Sigmoid colon (tissue), 7 donors: ENCODE measurements around the gene HECA. TPM values are rescaled to one million over a fixed set of nuclear protein-coding genes. Genes with fewer than 3 reads are reported as not detected.

Source experiments
- DNase-seq: peaks from one replicate; pipeline ENCODE4 v3.0.0-alpha.2; 2019
- H3K27ac ChIP-seq, 4 donors: fragments of 200-600 bp; sonication (generic); one replicate each; pipeline ENCODE4 v1.5.1; 2016 to 2019; ENCODE audit warnings: mild to moderate bottlenecking in 1 of 4
- H3K27me3 ChIP-seq, 3 donors: fragments of 200-600 bp; sonication (generic); one replicate each; pipeline ENCODE4 v1.5.1; 2019; ENCODE audit warnings: mild to moderate bottlenecking in 1 of 3
- H3K36me3 ChIP-seq, 4 donors: fragments of 200-600 bp; sonication (generic); one replicate each; pipeline ENCODE4 v1.5.1; 2016 to 2019
- H3K4me1 ChIP-seq, 4 donors: fragments of 200-600 bp; sonication (generic); one replicate each; pipeline ENCODE4 v1.5.1; 2017 to 2019
- H3K4me3 ChIP-seq, 4 donors: fragments of 200-600 bp; sonication (generic); one replicate each; pipeline ENCODE4 v1.5.1; 2017 to 2019; ENCODE audit warnings: mild to moderate bottlenecking in 2 of 4, moderate library complexity in 1 of 4
- H3K9me3 ChIP-seq, 4 donors: fragments of 200-600 bp in 3 of 4; sonication (generic) in 3 of 4; one replicate each; pipeline versions ENCODE4 v1.5.1 to v1.6.1; 2013 to 2019
- EP300 ChIP-seq, 4 donors: sonication (generic); formaldehyde crosslinking; IDR thresholded peaks; one replicate each; pipeline ENCODE4 v1.6.1; 2017; ENCODE audit warnings: antibody characterized with exemption in 4 of 4
- POLR2A ChIP-seq, 2 donors: fragments of 450-650 bp; IDR thresholded peaks; one replicate each; pipeline ENCODE4 v1.6.1; 2016; ENCODE audit warnings: antibody characterized with exemption in 2 of 2, mild to moderate bottlenecking in 2 of 2, moderate library complexity in 2 of 2
- POLR2AphosphoS5 ChIP-seq, 4 donors: sonication (generic); formaldehyde crosslinking; IDR thresholded peaks; one replicate each; pipeline ENCODE4 v1.6.1; 2017; ENCODE audit warnings: antibody characterized with exemption in 4 of 4
- WGBS, 2 donors: extraction: QIAGEN DNeasy Blood & Tissue Kit; methylation state at CpG; one replicate each; pipeline ENCODE4 v1.1.7; 2013; 5-methylcytosine and 5-hydroxymethylcytosine counted together
- intact Hi-C: fragments of 100-400 bp; cut with DNase I; formaldehyde crosslinking; loops from one replicate; pipeline ENCODE4 v1.15.1; 2023
- polyA plus RNA-seq, 3 donors: library from polyadenylated mRNA; stranded (reverse); fragments of 200-250 nt; gene quantifications; one replicate each; pipeline ENCODE4 v1.2.3, GENCODE V29; 2013
- total RNA-seq, 4 donors: library from RNA; depleted of rRNA; stranded (reverse); fragments of >200 nt; gene quantifications; one replicate each; pipeline ENCODE4 v1.1.0, GENCODE V29; 2016
- TF ChIP-seq, protein P1 (sequence below), 4 experiments: fragments of 450-650 bp in 3 of 4; fragments of 200-600 bp in 1 of 4; IDR thresholded peaks; one replicate each; pipeline ENCODE4 v1.5.1; 2016 to 2019; ENCODE audit warnings: antibody characterized with exemption in 4 of 4, mild to moderate bottlenecking in 3 of 4, moderate library complexity in 2 of 4
- donor health status: healthy with polysubstance abuse.
- donor health status: Bipolar disorder and iron deficiency.
- donor health status: healthy.

The HECA gene
- total and polyA plus RNA-seq, 7 donors = 16.7 to 42.1 (median 33.5) TPM

DNA sequence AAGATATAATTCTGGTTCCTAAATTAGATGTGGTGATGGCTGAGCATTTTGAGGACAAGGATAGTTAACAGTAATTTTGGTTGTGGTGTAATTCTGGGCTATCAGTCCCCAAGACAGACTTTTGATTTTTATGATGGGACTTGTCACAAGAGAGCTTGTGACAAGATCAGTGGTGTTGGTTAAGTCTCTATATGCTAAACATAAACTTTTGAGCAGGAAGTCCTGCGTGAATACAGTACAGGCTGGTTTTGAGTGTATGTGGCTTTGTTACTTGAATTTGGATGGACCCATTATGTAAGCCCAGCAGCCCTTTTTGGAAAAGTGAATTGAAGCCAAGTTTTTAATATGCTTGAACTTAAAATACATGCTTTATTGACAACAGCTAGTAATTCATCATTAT lies 38.9 kb downstream of the HECA start:
- Histone ChIP-seq H3K36me3 (peaks cover 0 to 47% (median 7%) of the 10 kb centered on the region in 4 donors), H3K27ac (no peak overlapping the region), H3K4me3 (no peak overlapping the region), H3K9me3 (no peaks in the 10 kb centered on the region), H3K27me3 (no peaks in the 10 kb centered on the region), H3K4me1 (no peaks in the 10 kb centered on the region)
- WGBS, 2 donors = 74 to 93% methylated on average over 1 of the region's 1 CpG
- TF ChIP-seq, protein P1, sequence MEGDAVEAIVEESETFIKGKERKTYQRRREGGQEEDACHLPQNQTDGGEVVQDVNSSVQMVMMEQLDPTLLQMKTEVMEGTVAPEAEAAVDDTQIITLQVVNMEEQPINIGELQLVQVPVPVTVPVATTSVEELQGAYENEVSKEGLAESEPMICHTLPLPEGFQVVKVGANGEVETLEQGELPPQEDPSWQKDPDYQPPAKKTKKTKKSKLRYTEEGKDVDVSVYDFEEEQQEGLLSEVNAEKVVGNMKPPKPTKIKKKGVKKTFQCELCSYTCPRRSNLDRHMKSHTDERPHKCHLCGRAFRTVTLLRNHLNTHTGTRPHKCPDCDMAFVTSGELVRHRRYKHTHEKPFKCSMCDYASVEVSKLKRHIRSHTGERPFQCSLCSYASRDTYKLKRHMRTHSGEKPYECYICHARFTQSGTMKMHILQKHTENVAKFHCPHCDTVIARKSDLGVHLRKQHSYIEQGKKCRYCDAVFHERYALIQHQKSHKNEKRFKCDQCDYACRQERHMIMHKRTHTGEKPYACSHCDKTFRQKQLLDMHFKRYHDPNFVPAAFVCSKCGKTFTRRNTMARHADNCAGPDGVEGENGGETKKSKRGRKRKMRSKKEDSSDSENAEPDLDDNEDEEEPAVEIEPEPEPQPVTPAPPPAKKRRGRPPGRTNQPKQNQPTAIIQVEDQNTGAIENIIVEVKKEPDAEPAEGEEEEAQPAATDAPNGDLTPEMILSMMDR (IDR thresholded peaks at IDR 0.05) = no peak
- no peak for TF ChIP-seq POLR2AphosphoS5 (IDR thresholded peaks at IDR 0.05)
- no peak for TF ChIP-seq EP300 (IDR thresholded peaks at IDR 0.05)
- no peak for TF ChIP-seq POLR2A (IDR thresholded peaks at IDR 0.05)
- intact Hi-C loops = no loop called here
- no peak for DNase-seq

DNA sequence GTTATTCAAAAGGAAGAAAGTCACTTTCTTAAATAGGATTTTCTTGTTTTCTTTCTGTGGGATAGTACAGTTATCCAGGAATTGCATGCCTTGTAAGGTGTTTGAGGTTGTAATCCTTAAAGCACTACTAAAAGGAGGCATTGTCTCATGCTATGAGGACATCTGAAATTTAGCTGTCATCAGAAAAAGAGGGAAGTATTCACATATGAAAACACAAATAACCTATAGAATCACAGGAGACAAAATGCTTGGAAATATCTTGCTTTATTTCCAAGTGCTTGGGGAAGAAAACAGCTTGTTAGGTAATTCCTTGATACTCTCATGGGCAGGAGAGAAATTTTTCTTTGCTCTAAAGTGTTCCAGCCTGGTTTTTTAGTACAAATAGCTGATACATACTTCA lies 40.1 kb downstream of the HECA start:
- Histone ChIP-seq H3K9me3 (no peaks in the 10 kb centered on the region), H3K36me3 (peaks cover 0 to 58% (median 7%) of the 10 kb centered on the region in 4 donors), H3K4me3 (no peak overlapping the region), H3K4me1 (no peaks in the 10 kb centered on the region), H3K27me3 (no peaks in the 10 kb centered on the region), H3K27ac (no peak overlapping the region)
- intact Hi-C loops = no loop called here
- no peak for DNase-seq
- TF ChIP-seq EP300 (IDR thresholded peaks at IDR 0.05) (no peak), POLR2A (IDR thresholded peaks at IDR 0.05) (no peak), POLR2AphosphoS5 (IDR thresholded peaks at IDR 0.05) (no peak)
- TF ChIP-seq, protein P1 (IDR thresholded peaks at IDR 0.05) = no peak

DNA sequence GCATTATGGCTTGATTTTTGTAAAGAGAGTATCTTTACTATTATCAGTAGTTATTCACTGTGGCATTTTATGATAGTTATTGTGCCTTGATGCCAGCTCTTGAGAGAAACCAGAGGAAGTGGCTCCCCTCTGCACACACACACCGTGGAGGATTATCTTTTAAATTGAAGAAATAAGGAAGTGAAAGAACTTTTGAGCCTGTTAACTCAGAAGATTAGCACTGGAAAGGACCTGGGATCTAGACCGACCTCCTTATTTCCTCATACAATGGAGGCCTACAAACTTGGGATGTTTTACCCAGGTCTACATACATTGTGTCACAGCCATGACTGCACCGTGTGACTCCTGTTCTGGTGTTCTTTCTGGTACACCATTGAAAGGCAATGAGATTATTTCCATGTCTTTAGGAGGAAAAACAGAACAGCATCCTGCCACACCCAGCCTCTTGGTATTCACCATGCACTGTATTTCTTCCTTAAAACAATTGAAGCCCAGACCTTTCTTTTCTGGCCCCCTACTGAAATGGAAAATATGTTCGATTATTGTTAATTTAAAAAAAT lies 40.6 kb downstream of the HECA start:
- intact Hi-C loops = no loop called here
- H3K36me3 ChIP-seq = peaks cover 0 to 63% (median 7%) of the 10 kb centered on the region in 4 donors

DNA sequence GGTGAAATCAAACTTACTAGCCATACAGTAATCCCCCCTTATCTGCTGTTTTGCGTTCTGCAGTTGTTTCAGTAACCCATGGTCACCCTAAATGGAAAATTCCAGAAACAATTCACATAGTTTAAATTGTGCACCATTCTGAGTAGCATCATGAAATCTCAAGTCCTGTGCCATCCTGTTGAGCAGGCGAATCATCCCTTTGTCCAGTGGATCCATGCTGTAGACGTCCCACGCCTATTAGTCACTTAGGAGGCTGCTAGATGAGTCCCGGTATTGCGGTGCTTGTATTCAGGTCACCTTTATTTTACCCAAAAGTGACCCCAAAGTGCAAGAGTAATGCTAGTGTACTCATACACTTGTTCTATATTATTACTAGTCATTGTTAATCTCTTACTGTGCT lies 46.4 kb downstream of the HECA start:
- H3K27me3 ChIP-seq = no peaks in the 10 kb centered on the region
- intact Hi-C loops = no loop called here
- H3K27ac ChIP-seq = no peak overlapping the region
- H3K9me3 ChIP-seq = no peaks in the 10 kb centered on the region
- WGBS, 2 donors = 97 to 98% methylated on average over 6 of the region's 6 CpGs
- DNase-seq = no peak
- H3K36me3 ChIP-seq = peaks cover 0 to 58% (median 9%) of the 10 kb centered on the region in 4 donors
- no peak for TF ChIP-seq POLR2A (IDR thresholded peaks at IDR 0.05)
- TF ChIP-seq, protein P1 (IDR thresholded peaks at IDR 0.05) = no peak
- TF ChIP-seq POLR2AphosphoS5 (IDR thresholded peaks at IDR 0.05) = no peak
- no peak for TF ChIP-seq EP300 (IDR thresholded peaks at IDR 0.05)
- H3K4me1 ChIP-seq = no peaks in the 10 kb centered on the region
- H3K4me3 ChIP-seq = no peak overlapping the region

More for the DNA sequence above, 40.6 kb downstream of the HECA start:
- TF ChIP-seq EP300 (IDR thresholded peaks at IDR 0.05) = no peak
- TF ChIP-seq POLR2AphosphoS5 (IDR thresholded peaks at IDR 0.05) = no peak
- TF ChIP-seq, protein P1 (IDR thresholded peaks at IDR 0.05) = no peak
- no peak for TF ChIP-seq POLR2A (IDR thresholded peaks at IDR 0.05)
- no peak overlapping the region for H3K4me3 ChIP-seq
- H3K9me3 ChIP-seq = no peaks in the 10 kb centered on the region
- no peak for DNase-seq
- H3K4me1 ChIP-seq = no peaks in the 10 kb centered on the region
- no peaks in the 10 kb centered on the region for H3K27me3 ChIP-seq
- WGBS, 2 donors = 47 to 61% methylated on average over 4 of the region's 4 CpGs
- H3K27ac ChIP-seq = no peak overlapping the region

DNA sequence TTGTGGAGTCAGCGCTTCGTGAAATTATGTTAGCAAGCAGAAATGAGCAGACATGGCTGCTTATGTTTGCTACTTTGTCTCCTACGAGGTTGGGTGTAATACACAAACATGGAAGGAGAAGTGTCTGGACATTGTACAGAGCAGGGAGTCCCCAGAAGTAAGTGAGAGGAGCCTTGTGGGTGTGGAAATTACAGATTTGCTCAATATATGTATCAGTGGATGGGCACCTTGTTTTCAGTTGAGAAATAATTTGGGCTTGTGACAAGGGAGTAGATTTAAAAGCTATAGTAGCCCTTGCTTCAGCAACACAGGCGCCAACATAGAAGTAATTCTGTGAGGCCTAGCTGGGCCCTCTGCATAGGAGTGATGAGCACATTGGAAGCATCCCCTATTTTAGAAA lies 49.2 kb downstream of the HECA start:
- WGBS, 2 donors = 88 to 89% methylated on average over 4 of the region's 4 CpGs
- H3K4me1 ChIP-seq = no peaks in the 10 kb centered on the region
- no peak overlapping the region for H3K27ac ChIP-seq
- H3K36me3 ChIP-seq = peaks cover 0 to 30% (median 2%) of the 10 kb centered on the region in 4 donors
- no peak for TF ChIP-seq POLR2A (IDR thresholded peaks at IDR 0.05)
- TF ChIP-seq POLR2AphosphoS5 (IDR thresholded peaks at IDR 0.05) = no peak
- TF ChIP-seq, protein P1 (IDR thresholded peaks at IDR 0.05) = no peak
- no peak for TF ChIP-seq EP300 (IDR thresholded peaks at IDR 0.05)
- no peak for DNase-seq
- H3K27me3 ChIP-seq = no peaks in the 10 kb centered on the region
- no peak overlapping the region for H3K4me3 ChIP-seq
- intact Hi-C loops = no loop called here
- no peaks in the 10 kb centered on the region for H3K9me3 ChIP-seq
